RKO (cell line): ENCODE data around the gene ATP7B.

Experiments
- DNase-seq: peaks from one replicate; pipeline ENCODE4 v3.0.0-alpha.2; 2016; ENCODE audit warnings: low spot score

The ATP7B gene

DNA sequence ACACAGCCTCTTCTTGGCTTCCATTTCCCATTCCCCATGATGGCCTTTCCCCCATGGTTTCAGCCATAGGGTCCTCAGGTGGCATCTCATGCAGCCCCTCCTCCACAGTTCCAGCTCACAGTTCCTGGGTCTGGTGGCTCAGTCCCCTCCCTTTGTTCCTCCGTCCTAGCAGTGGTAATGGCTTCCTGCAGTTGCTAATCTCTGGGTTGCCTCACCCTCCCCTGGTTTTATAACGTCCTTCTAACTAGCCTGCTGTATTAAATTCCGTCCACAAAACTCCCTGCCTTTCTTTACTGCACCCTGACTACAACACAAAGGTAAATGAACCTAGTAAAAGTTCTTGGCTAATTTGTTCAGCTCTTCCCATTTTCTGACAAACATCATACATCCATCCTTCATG is 118.6 kb downstream of the ATP7B start:
- DNase-seq: no peak

DNA sequence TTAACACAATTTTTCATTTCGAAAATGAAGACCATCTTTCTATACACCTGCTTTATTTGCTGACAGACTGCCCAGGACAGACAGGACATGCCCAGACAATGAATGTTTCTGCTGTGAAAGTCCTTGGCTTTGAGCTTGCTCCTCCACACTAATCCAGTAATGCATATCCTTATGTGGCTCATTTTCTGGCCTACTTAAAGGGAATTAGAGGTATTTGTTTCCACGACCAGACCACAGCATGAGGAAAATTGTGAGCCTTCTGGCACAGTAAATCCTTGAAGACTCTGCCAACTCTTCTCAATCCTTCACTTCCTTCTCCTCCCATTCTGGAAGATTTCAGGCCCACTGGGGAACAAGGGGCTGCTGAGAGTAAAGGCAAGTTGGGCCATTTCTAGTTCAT is 123.8 kb downstream of the ATP7B start:
- no peak for DNase-seq

DNA sequence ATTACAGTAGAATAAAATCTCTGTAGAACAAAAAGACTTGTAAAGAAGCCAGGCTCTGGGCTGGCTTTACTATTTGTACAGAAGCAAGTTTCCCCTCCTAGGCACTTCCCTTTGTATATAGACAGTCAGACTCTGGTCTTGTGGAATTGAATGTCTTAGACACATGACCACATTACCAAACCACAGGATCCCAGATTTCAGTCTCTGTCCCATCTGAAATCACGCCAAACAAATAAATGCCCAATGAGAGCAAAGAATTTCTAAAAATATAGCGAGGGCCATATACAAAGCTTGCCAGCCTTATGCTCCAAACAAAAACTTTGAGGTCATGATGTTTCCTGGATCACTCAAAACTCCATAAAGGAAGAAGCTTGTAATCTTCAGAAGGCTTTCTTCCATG is 125.6 kb downstream of the ATP7B start:
- no peak for DNase-seq

DNA sequence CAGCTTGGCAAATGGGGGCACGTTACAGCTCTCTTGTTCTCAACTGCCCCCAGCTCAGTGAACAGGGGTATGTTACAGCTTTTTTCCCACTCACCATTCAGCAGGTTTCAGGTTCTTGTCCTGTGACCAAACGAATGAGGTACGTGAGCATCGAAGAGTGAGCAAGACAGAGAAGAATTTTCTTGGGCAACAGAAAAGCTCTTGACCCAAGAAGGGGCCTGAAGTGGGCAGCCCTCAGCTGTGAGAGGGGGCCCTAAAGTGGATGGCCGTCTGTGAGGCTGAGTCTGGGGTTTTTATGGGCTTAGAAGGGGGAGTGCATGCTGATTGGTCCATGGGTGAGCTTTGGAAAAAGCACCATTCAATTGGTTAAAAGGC is 128.0 kb downstream of the ATP7B start:
- DNase-seq: no peak
